GM18526 (cell line): ENCODE measurements around the gene TMEM125.

Experiments used
- POLR2A ChIP-seq: IDR thresholded peaks from 3 replicates; pipeline ENCODE4 v1.6.1; 2011; ENCODE audit not compliant: insufficient read length; ENCODE audit errors: extremely low read depth

The TMEM125 gene

GRCh38 chr1:43292679-43293078 is 22.9 kb downstream of the TMEM125 start:
- TF ChIP-seq POLR2A = no peak

- no peak for TF ChIP-seq POLR2A
Measured at GRCh38 chr1:43293176-43293575, 23.4 kb downstream of the TMEM125 start.

- no peak for TF ChIP-seq POLR2A
Measured at GRCh38 chr1:43293896-43294760, 24.3 kb downstream of the TMEM125 start.

- TF ChIP-seq POLR2A = no peak
Measured at GRCh38 chr1:43294761-43295160, 25.0 kb downstream of the TMEM125 start.

GRCh38 chr1:43296207-43296606 is 26.4 kb downstream of the TMEM125 start:
- no peak for TF ChIP-seq POLR2A

GRCh38 chr1:43298055-43298454 is 28.3 kb downstream of the TMEM125 start:
- no peak for TF ChIP-seq POLR2A

- TF ChIP-seq POLR2A = no peak
Measured at GRCh38 chr1:43299101-43299500, 29.3 kb downstream of the TMEM125 start.

- TF ChIP-seq POLR2A = no peak
Measured at GRCh38 chr1:43300378-43301094, 30.8 kb downstream of the TMEM125 start, which contains the start of gene TIE1. TIE1 (plus strand) TSS chr1:43300982; CDS start chr1:43301072, 90 bp downstream.

- TF ChIP-seq POLR2A = no peak
Measured at GRCh38 chr1:43302201-43302600, 32.4 kb downstream of the TMEM125 start.

GRCh38 chr1:43302721-43303470 is 33.1 kb downstream of the TMEM125 start:
- TF ChIP-seq POLR2A = no peak

GRCh38 chr1:43303471-43304313 is 33.9 kb downstream of the TMEM125 start:
- TF ChIP-seq POLR2A = no peak

- no peak for TF ChIP-seq POLR2A
Measured at GRCh38 chr1:43304314-43304681, 34.5 kb downstream of the TMEM125 start.

GRCh38 chr1:43304771-43305300 is 35.1 kb downstream of the TMEM125 start:
- no peak for TF ChIP-seq POLR2A

- no peak for TF ChIP-seq POLR2A
Measured at GRCh38 chr1:43305461-43305860, 35.7 kb downstream of the TMEM125 start.

- TF ChIP-seq POLR2A = no peak
Measured at GRCh38 chr1:43305926-43306687, 36.3 kb downstream of the TMEM125 start.
